ENCODE data around the gene SLC35D1.

SLC35D1 gene

DNA sequence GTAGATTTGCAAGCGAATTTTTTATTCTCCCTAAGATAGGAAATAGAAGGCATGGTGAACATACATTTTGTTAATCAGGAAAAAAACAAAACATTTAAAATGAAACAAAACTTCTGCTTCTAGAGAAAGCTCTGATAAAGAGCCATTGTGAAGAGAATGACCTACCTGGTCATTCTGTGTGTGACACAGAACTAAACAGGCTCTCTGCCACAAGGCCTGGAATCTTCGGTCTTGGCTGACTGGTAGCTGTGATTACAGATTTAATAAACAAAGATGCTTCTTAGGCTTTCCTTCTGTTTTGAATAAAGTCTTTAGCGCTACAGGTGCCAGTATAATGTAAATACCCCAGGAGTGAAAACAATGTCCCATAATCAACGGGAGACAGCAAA lies 22.1 kb downstream of the SLC35D1 start:
- TF ChIP-seq, protein P1, sequence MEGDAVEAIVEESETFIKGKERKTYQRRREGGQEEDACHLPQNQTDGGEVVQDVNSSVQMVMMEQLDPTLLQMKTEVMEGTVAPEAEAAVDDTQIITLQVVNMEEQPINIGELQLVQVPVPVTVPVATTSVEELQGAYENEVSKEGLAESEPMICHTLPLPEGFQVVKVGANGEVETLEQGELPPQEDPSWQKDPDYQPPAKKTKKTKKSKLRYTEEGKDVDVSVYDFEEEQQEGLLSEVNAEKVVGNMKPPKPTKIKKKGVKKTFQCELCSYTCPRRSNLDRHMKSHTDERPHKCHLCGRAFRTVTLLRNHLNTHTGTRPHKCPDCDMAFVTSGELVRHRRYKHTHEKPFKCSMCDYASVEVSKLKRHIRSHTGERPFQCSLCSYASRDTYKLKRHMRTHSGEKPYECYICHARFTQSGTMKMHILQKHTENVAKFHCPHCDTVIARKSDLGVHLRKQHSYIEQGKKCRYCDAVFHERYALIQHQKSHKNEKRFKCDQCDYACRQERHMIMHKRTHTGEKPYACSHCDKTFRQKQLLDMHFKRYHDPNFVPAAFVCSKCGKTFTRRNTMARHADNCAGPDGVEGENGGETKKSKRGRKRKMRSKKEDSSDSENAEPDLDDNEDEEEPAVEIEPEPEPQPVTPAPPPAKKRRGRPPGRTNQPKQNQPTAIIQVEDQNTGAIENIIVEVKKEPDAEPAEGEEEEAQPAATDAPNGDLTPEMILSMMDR (IDR thresholded peaks at IDR 0.05; ENCODE audit: low read depth, low read length), result no peak
- H3K4me3 ChIP-seq (replicated peaks in 1 of 2; ENCODE audit: low read depth in 2 of 2, low read length in 2 of 2), result no peak overlapping the region
- no peak for DNase-seq (ENCODE audit: low read depth in 2 of 2)

DNA sequence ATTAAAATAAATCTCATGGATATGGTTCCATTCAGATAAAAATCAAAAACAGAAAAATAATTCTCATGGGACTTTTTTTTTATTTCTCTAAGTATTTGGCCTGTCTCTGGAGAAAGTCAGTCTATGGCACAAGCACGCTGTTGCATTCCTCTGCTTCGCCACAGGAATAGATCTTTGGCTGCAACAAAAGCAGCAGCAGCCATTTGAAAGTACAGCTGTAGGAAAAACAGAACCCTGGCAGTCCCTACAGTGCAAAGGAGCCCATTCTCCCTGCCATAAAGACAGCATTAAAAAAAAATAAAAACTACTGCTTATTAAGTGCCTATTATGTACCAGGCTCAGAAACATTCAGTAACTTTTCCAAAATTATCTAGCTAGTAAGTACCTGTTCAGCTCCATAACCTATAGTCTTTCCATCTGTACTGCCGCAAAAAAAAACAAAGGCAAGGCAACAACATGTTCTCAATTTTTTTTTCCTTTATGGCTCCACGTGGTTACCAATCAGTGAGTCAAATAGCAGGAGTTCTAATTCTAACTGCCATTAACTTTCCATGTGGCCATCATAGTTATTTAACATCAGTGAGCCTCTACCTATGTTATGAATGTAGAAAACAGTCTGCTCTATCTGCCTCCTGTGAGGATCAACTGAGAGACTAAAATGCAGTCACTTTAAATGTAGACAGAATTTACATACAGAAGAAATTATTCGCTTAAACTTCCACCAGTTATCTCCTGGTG lies 22.7 kb downstream of the SLC35D1 start:
- TF ChIP-seq, protein P1 (IDR thresholded peaks at IDR 0.05; ENCODE audit: low read depth, low read length), result no peak
- H3K4me3 ChIP-seq (replicated peaks in 1 of 2; ENCODE audit: low read depth in 2 of 2, low read length in 2 of 2), result no peak overlapping the region
- DNase-seq (ENCODE audit: low read depth in 2 of 2), result peak; percentile 17 to 38

DNA sequence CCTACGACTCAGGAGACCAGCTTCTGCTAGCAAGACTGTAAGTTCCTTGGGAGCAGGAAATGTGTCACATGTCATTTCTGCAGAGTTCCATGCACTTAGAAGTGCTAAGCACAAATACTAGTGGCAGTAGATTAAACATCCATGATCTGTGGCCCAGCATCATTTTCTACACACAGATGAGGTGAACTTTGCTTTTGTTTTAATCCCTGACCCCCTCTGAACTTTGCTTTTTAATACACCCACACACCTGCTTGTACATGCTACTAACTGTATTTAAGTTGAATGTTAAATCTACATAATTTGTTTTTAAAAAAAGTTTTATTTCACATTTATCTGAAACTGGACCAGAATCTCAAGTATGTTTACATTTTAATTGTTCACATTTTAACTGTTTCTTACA lies 24.5 kb downstream of the SLC35D1 start:
- no peak overlapping the region for H3K4me3 ChIP-seq (replicated peaks in 1 of 2; ENCODE audit: low read depth in 2 of 2, low read length in 2 of 2)
- DNase-seq (ENCODE audit: low read depth in 2 of 2), result no peak
- TF ChIP-seq, protein P1 (IDR thresholded peaks at IDR 0.05; ENCODE audit: low read depth, low read length), result no peak

DNA sequence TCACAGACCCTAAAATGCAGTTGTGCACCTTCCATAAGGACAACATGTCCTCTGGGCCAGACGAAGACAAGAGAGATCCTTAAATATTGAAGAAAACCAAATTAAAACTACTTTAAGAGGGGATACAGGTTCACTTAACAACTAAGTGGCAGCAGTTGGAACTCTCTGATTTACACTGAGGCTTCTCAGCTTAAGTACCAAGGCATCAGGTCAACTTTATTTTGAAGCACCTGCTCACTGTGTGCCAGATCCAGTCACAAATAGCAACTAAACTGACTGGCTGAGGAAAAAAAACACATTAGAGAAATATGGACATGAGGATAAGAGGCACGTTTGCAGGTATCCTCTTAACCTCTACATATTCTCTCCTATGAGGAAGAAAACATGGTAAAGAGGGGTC lies 33.2 kb downstream of the SLC35D1 start:
- TF ChIP-seq, protein P1 (IDR thresholded peaks at IDR 0.05; ENCODE audit: low read depth, low read length), result no peak

DNA sequence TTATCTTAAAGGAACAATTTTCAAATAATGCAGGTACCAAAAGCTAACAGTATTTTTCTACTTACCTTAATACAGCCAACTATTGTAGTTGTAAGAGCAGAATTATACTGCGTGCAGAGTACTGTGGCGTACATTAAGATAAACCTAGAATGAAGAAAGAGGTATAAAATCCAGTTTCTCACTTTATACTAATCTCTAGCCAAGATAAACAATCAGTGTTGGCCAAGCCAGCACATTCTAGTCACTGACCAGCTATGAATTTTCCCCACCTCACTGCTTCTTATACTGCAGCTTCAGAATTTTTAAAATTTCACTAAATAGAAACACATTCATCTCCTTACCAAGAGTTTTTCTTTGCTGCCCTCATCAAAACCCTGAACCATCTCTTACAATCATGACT lies 33.6 kb downstream of the SLC35D1 start:
- peak; percentile 50 to 69 for DNase-seq (ENCODE audit: low read depth in 2 of 2)
- TF ChIP-seq, protein P1 (IDR thresholded peaks at IDR 0.05; ENCODE audit: low read depth, low read length), result no peak
- no peak overlapping the region for H3K4me3 ChIP-seq (replicated peaks in 1 of 2; ENCODE audit: low read depth in 2 of 2, low read length in 2 of 2)

More for the DNA sequence above, 33.2 kb downstream of the SLC35D1 start:
- DNase-seq (ENCODE audit: low read depth in 2 of 2), result no peak
- no peak overlapping the region for H3K4me3 ChIP-seq (replicated peaks in 1 of 2; ENCODE audit: low read depth in 2 of 2, low read length in 2 of 2)

DNA sequence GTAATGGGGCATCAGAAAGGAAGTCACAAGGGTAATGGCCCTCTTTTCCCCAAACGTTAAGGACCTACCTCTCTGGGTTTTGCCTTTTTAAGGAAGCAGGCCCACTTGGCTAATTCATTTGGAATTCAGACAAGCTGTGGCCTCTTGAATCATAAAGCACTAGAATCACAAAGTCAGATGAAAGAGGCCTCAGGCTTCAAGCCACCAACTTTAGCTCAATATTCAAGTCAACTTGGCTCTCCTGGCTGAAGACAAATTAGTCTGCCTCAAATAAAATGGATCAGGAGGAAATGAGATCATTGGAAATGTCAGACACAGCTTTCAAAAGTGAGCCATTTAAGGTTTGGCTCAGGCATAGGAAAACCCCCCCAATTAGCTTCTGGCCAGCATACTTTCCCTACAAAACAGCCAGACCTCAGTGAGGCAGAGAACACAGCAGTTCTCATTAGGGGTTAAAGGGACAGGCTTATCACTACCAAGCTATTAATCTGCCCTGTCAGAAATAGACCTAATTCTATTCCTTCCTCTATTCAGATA lies 34.3 kb downstream of the SLC35D1 start:
- H3K4me3 ChIP-seq (replicated peaks in 1 of 2; ENCODE audit: low read depth in 2 of 2, low read length in 2 of 2), result no peak overlapping the region
- peak; percentile 69 to 76 for DNase-seq (ENCODE audit: low read depth in 2 of 2)
- TF ChIP-seq, protein P1 (IDR thresholded peaks at IDR 0.05; ENCODE audit: low read depth, low read length), result no peak
